ENCODE results near the gene DNAJC19.

The DNAJC19 gene

DNA sequence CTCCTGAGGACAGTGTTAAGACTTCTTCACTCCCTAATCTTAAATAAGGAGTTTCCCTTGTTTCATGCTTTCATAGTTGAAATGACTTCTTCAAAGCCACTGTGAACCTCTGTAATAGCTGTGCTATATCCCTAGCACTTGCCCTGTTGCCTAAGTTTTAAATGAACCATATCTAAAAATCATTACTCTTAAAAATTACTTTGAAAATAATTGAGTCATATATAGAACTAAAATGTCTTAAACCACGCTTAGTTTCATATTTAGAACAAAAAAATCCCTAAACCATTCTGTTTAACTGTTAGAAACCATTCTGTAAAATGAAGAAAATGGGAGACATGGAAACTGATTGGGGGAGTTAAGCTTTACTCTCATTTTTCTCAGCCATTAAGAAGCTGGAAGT is 29.8 kb downstream of the DNAJC19 start:
- no peak for DNase-seq

DNA sequence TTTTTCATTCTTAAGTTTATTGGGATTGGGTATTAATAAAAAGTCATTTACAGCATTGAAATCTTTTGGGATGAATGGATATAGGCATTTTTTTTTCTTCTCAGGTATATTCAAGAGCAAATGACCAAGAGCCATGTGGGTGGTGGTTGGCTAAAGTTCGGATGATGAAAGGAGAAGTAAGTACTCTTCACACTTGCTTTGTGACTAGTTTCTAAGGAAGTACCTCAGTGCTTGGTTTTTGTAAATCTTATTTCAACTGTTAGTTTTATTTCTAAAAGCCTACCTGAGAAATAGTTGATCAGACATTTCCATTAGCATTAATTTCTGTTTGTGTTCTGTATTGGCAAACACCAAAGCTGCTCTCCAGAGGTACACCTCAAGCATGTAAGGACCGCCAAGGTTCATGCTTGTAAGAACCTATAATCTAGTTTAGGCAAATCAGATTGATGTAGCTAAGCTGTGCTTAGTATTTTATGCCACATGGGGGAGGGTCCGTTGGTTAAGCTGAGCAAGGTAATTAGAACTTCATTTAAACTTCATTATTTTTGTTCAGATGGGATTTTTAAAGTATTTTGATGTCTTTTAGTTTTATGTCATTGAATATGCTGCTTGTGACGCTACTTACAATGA is 41.7 kb downstream of the DNAJC19 start:
- DNase-seq: no peak

DNA sequence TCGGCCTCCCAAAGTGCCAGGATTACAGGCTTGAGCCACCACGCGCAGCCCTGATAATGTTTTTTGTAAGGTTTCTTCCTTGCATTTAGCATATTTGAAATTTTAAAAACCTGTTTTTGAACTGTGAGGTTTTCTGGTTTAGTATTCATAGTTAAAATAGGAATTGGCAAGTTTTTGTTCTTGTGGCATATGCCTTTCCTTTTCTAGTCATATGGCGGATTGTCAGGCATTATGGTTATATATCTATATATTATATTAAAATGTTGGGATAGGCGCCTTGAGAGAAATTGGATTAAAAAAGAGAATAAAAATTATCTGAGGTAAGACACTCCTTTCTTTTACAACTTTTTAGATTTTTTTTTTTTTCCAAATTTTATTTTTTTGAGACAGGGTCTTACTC is 48.7 kb downstream of the DNAJC19 start:
- no peak for DNase-seq

DNA sequence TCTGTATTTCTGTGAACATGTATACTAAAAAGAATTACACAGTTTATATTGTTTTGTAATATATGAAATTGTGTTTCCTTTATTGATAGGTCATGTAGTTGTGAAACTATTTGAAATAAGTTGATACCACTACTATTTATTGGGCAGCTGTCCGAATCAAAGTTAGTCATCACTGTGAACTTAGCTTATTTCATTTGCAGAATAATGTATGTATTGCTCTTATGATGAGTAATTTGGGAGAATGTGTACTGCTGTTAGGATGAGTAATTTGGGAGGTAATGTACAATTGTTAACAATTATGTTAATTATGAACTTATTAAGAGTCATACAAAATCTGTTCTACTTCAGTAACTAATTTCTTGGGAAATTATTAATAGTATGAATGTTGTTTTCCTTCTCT is 54.9 kb downstream of the DNAJC19 start:
- DNase-seq: no peak

Measured in T-helper 9 cell (primary cell).